Measurements from ENCODE around the gene CD300A. TPM values are rescaled to one million over a fixed set of nuclear protein-coding genes. Genes with fewer than 3 reads are reported as not detected.

CD300A gene
- total and polyA plus RNA-seq, 7 experiments from 2014 or later, result 5.0 to 52.4 (median 6.8) TPM

GRCh38 chr17:74431568-74432423, 34.6 kb upstream of the CD300A start, which contains the start of gene GPRC5C:
Gene GPRC5C, plus strand, starts transcription at chr17:74432088. Its CDS starts 7,689 bp downstream, at chr17:74439777.
- Histone ChIP-seq H3K9me3 (ENCODE audit: control insufficient read depth in 2 of 3, low read length in 3 of 3) (no peaks in the 10 kb centered on the region), H3K27me3 (ENCODE audit: control insufficient read depth in 2 of 2, insufficient read depth in 2 of 2, low read length in 2 of 2) (peaks cover 5 to 13% of the 10 kb centered on the region in 2 donors), H3K36me3 (ENCODE audit: control insufficient read depth in 2 of 3, insufficient read depth in 3 of 3, low read length in 3 of 3) (no peaks in the 10 kb centered on the region), H3K27ac (ENCODE audit: low read depth, low read length) (no peak within 1 kb of the TSS), H3K4me3 (ENCODE audit: low read length) (peak within 1 kb of the TSS; percentile 47), H3K4me1 (ENCODE audit: control insufficient read depth in 2 of 2, insufficient read depth in 2 of 2, low read length in 2 of 2) (peaks cover 0 to 6% of the 10 kb centered on the region in 2 donors)
- peaks cover 0 to 7% (median 1%) of the 10 kb centered on the region in 11 donors for H3K9me3 Mint-ChIP-seq
- ATAC-seq (peak; percentile 68), DNase-seq (peak in 1 of 9 donors; percentile 64)
- peaks cover 31 to 77% (median 51%) of the 10 kb centered on the region in 5 donors for H3K27me3 Mint-ChIP-seq
- H3K4me1 Mint-ChIP-seq, result peaks cover 0 to 18% (median 5%) of the 10 kb centered on the region in 7 donors
- peak within 1 kb of the TSS in 9 of 10 donors; percentile 7 to 77 (median 61) for H3K4me3 Mint-ChIP-seq
- H3K36me3 Mint-ChIP-seq, result no peaks in the 10 kb centered on the region
- intact Hi-C loops (cut with micrococcal nuclease), result loop anchor here in 1 of 2 donors (10.0 kb wide), 1 partner anchor 63 kb away; no protein-coding TSS in a partner anchor
- ChIA-PET POLR2A (no interaction called here), CTCF (no interaction called here)
- peak within 1 kb of the TSS in 1 of 9 donors; percentile 29 for H3K27ac Mint-ChIP-seq

GRCh38 chr17:74432424-74432690, 34.1 kb upstream of the CD300A start:
- peaks cover 0 to 18% (median 5%) of the 10 kb centered on the region in 7 donors for H3K4me1 Mint-ChIP-seq
- peaks cover 0 to 11% (median 5%) of the 10 kb centered on the region in 11 donors for H3K9me3 Mint-ChIP-seq
- no peak for ATAC-seq
- Histone ChIP-seq H3K9me3 (ENCODE audit: control insufficient read depth in 2 of 3, low read length in 3 of 3) (no peaks in the 10 kb centered on the region), H3K36me3 (ENCODE audit: control insufficient read depth in 2 of 3, insufficient read depth in 3 of 3, low read length in 3 of 3) (no peaks in the 10 kb centered on the region), H3K27ac (ENCODE audit: low read depth, low read length) (no peak overlapping the region), H3K27me3 (ENCODE audit: control insufficient read depth in 2 of 2, insufficient read depth in 2 of 2, low read length in 2 of 2) (peaks cover 5 to 13% of the 10 kb centered on the region in 2 donors), H3K4me1 (ENCODE audit: control insufficient read depth in 2 of 2, insufficient read depth in 2 of 2, low read length in 2 of 2) (peaks cover 0 to 6% of the 10 kb centered on the region in 2 donors), H3K4me3 (ENCODE audit: low read length) (no peak overlapping the region)
- H3K4me3 Mint-ChIP-seq, result no peak overlapping the region
- no peak overlapping the region for H3K27ac Mint-ChIP-seq
- no peak for DNase-seq
- ChIA-PET POLR2A (no interaction called here), CTCF (no interaction called here)
- H3K27me3 Mint-ChIP-seq, result peaks cover 34 to 81% (median 54%) of the 10 kb centered on the region in 5 donors
- no peaks in the 10 kb centered on the region for H3K36me3 Mint-ChIP-seq
- intact Hi-C loops (cut with micrococcal nuclease), result loop anchor here in 1 of 2 donors (10.0 kb wide), 1 partner anchor 62 kb away; no protein-coding TSS in a partner anchor

- peaks cover 0 to 16% (median 9%) of the 10 kb centered on the region in 11 donors for H3K9me3 Mint-ChIP-seq
- ChIA-PET POLR2A (no interaction called here), CTCF (no interaction called here)
- no peak overlapping the region for H3K27ac Mint-ChIP-seq
- intact Hi-C loops (cut with micrococcal nuclease), result loop anchor here in 1 of 2 donors (10.0 kb wide), 1 partner anchor 62 kb away; no protein-coding TSS in a partner anchor
- Histone ChIP-seq H3K9me3 (ENCODE audit: control insufficient read depth in 2 of 3, low read length in 3 of 3) (no peaks in the 10 kb centered on the region), H3K27me3 (ENCODE audit: control insufficient read depth in 2 of 2, insufficient read depth in 2 of 2, low read length in 2 of 2) (peaks cover 5 to 13% of the 10 kb centered on the region in 2 donors), H3K27ac (ENCODE audit: low read depth, low read length) (no peak overlapping the region), H3K4me3 (ENCODE audit: low read length) (no peak overlapping the region), H3K4me1 (ENCODE audit: control insufficient read depth in 2 of 2, insufficient read depth in 2 of 2, low read length in 2 of 2) (peaks cover 0 to 6% of the 10 kb centered on the region in 2 donors), H3K36me3 (ENCODE audit: control insufficient read depth in 2 of 3, insufficient read depth in 3 of 3, low read length in 3 of 3) (no peaks in the 10 kb centered on the region)
- H3K4me3 Mint-ChIP-seq, result peak overlapping the region in 2 of 10 donors; percentile 9 to 37
- ATAC-seq (no peak), DNase-seq (no peak)
- peaks cover 34 to 78% (median 52%) of the 10 kb centered on the region in 5 donors for H3K27me3 Mint-ChIP-seq
- H3K4me1 Mint-ChIP-seq, result peaks cover 0 to 18% (median 5%) of the 10 kb centered on the region in 7 donors
- no peaks in the 10 kb centered on the region for H3K36me3 Mint-ChIP-seq
Observed at GRCh38 chr17:74432766-74433391, 33.6 kb upstream of the CD300A start.

DNA sequence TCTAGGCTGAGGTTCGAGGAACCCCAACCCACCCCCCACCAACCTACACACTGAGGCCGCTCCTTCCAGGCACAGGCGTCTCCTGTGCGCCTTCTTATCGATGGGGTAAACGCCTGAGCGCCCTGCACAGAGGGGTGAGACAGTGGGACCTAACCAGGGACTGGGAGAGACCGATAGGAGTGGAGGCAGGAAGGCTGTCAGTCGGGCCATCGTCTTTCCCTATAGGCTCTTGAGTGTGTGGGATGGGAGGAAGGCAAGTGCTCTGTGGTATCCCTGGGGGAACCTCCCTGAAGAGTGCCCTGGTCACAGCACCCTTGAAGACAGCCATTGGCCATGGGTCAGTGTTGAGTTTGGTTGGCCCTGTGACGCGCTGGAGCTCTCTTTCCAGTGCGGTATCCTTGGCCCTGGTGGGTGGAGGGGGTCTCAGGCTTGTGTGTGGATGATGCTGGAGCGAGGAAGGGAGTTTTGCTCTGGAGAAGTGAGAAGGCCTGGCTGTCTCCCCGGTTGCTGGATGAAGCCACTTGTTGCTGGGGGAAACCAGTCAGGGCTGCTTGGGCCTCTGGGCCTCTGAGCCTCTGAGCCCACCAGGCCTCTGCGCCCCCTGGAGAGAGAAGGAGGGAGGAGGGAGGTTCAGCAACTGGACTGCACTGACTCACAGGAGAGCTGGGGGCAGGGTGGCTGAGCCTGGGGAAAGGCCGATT, 32.9 kb upstream of the CD300A start:
- H3K4me1 ChIP-seq (ENCODE audit: control insufficient read depth in 2 of 2, insufficient read depth in 2 of 2, low read length in 2 of 2), result peaks cover 0 to 6% of the 10 kb centered on the region in 2 donors
- Mint-ChIP-seq H3K9me3 (peaks cover 0 to 20% (median 13%) of the 10 kb centered on the region in 11 donors), H3K27me3 (peaks cover 34 to 72% (median 50%) of the 10 kb centered on the region in 5 donors), H3K27ac (no peak overlapping the region), H3K4me1 (peaks cover 0 to 18% (median 5%) of the 10 kb centered on the region in 7 donors), H3K4me3 (peak overlapping the region in 2 of 10 donors; percentile 25 to 37), H3K36me3 (peaks cover 0 to under 1% (median 0%) of the 10 kb centered on the region in 5 donors)
- no peak for ATAC-seq
- peaks cover 5 to 13% of the 10 kb centered on the region in 2 donors for H3K27me3 ChIP-seq (ENCODE audit: control insufficient read depth in 2 of 2, insufficient read depth in 2 of 2, low read length in 2 of 2)
- H3K36me3 ChIP-seq (ENCODE audit: control insufficient read depth in 2 of 3, insufficient read depth in 3 of 3, low read length in 3 of 3), result no peaks in the 10 kb centered on the region
- ChIA-PET POLR2A (no interaction called here), CTCF (interaction anchor here (0.7 kb wide), 1 partner anchor 396 kb away, joined by 4 read pairs; no protein-coding TSS in a partner anchor)
- no peak overlapping the region for H3K27ac ChIP-seq (ENCODE audit: low read depth, low read length)
- no peak overlapping the region for H3K4me3 ChIP-seq (ENCODE audit: low read length)
- H3K9me3 ChIP-seq (ENCODE audit: control insufficient read depth in 2 of 3, low read length in 3 of 3), result peaks cover 0 to 2% (median 0%) of the 10 kb centered on the region in 3 experiments
- intact Hi-C loops (cut with micrococcal nuclease), result loop anchor here in 1 of 2 donors (10.0 kb wide), 1 partner anchor 61 kb away; no protein-coding TSS in a partner anchor
- no peak for DNase-seq

DNA sequence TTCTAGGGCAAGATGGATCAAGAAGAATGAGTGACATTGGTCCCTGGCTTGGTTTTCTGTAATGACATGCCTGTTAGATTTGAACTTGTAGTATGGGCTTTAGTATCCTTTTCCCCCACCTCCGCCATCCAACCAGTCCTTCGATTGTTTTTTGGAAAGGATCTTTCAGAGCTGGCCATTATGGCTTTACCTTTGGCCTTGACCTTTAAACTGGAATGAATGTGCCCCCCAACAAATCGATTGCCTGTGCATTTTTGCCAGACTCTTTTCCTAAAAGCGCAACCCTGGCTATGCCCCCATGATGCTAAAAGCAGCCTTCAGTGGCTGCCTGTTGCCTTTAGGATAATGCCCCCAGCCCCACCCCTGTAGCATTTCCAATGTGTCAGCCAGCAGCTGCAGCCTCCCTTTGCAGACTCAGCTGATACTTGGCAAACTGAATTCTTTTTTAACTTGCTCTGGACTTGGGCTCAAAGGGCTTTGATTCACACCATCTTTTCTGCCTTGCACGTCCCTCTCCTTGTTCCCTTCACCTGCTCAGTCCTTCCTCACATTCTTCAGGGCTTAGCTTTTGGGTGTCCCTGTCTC, 30.6 kb upstream of the CD300A start:
- peaks cover 29 to 56% (median 44%) of the 10 kb centered on the region in 5 donors for H3K27me3 Mint-ChIP-seq
- CTCF ChIA-PET, result no interaction called here
- intact Hi-C loops (cut with micrococcal nuclease), result loop anchor here in 1 of 2 donors (10.0 kb wide), 1 partner anchor 59 kb away; no protein-coding TSS in a partner anchor
- no peak overlapping the region for H3K27ac ChIP-seq (ENCODE audit: low read depth, low read length)
- H3K27ac Mint-ChIP-seq, result no peak overlapping the region
- peaks cover 0 to 13% (median 4%) of the 10 kb centered on the region in 7 donors for H3K4me1 Mint-ChIP-seq
- DNase-seq (no peak), ATAC-seq (no peak)
- H3K36me3 Mint-ChIP-seq, result peaks cover 0 to 10% (median 0%) of the 10 kb centered on the region in 5 donors
- H3K36me3 ChIP-seq (ENCODE audit: control insufficient read depth in 2 of 3, insufficient read depth in 3 of 3, low read length in 3 of 3), result no peaks in the 10 kb centered on the region
- H3K27me3 ChIP-seq (ENCODE audit: control insufficient read depth in 2 of 2, insufficient read depth in 2 of 2, low read length in 2 of 2), result peaks cover 5% of the 10 kb centered on the region in 2 donors
- peaks cover 0 to 6% of the 10 kb centered on the region in 2 donors for H3K4me1 ChIP-seq (ENCODE audit: control insufficient read depth in 2 of 2, insufficient read depth in 2 of 2, low read length in 2 of 2)
- no peak overlapping the region for H3K4me3 Mint-ChIP-seq
- POLR2A ChIA-PET, result no interaction called here
- H3K9me3 ChIP-seq (ENCODE audit: control insufficient read depth in 2 of 3, low read length in 3 of 3), result peaks cover 0 to 15% (median 4%) of the 10 kb centered on the region in 3 experiments
- H3K9me3 Mint-ChIP-seq, result peaks cover 0 to 37% (median 27%) of the 10 kb centered on the region in 11 donors
- H3K4me3 ChIP-seq (ENCODE audit: low read length), result no peak overlapping the region

Data from naive thymus-derived CD4-positive, alpha-beta T cell (primary cell).